SK-N-DZ (cell line): ENCODE results near the gene USP19.

ENCODE experiments used
- DNase-seq: peaks from one replicate; pipeline ENCODE4 v3.0.0-alpha.2; 2015; ENCODE audit warnings: low spot score
- small RNA-seq, 2 experiments: library from RNA; depleted of rRNA; stranded (forward); fragments of <200 nt; gene quantifications; one replicate each; pipeline ENCODE3, GENCODE V24; 2014

Gene USP19

GRCh38 chr3:49104427-49105291 lies 16.0 kb downstream of the USP19 start, which contains the start of gene QARS1:
Gene QARS1 (minus strand): TSS chr3:49104757. CDS start chr3:49104733, 24 bp downstream.
- DNase-seq, result peak; percentile 88

GRCh38 chr3:49104052-49104426 lies 16.6 kb downstream of the USP19 start:
- DNase-seq, result no peak

- no peak for DNase-seq
These were observed 20.5 kb downstream of the USP19 start for GRCh38 chr3:49100046-49100615.

- no peak for DNase-seq
These were observed 21.6 kb downstream of the USP19 start for GRCh38 chr3:49098910-49099630.

- no peak for DNase-seq
These were observed 22.2 kb downstream of the USP19 start for GRCh38 chr3:49098429-49098828.

GRCh38 chr3:49093853-49094767 lies 26.5 kb downstream of the USP19 start, which contains the start of gene QRICH1:
Gene QRICH1 (minus strand): TSS chr3:49094071. CDS start chr3:49077017, 17,054 bp downstream.
- peak; percentile 98 for DNase-seq

GRCh38 chr3:49092938-49093852 lies 27.4 kb downstream of the USP19 start:
- peak; percentile 74 for DNase-seq

GRCh38 chr3:49081429-49081828 lies 39.2 kb downstream of the USP19 start:
- DNase-seq, result no peak

GRCh38 chr3:49079270-49079669 lies 41.4 kb downstream of the USP19 start:
- no peak for DNase-seq

GRCh38 chr3:49076646-49077045 lies 44.0 kb downstream of the USP19 start:
- DNase-seq, result no peak

GRCh38 chr3:49076116-49076515 lies 44.5 kb downstream of the USP19 start:
- DNase-seq, result no peak

Small RNAs within 50 kb of the gene (small RNA-seq; reads per million reads assigned to genes)
- 0 reads per million in 2 experiments for gene RN7SL182P
